Left forelimb (tissue), 1 donor: Measurements from ENCODE around the gene TIMELESS.
"Not testable (repeated sequence)": the region's sequence is repeated elsewhere in the genome, so short reads cannot be mapped to it uniquely, and the experiment has no call there.

ENCODE experiments used
- DNase-seq: peaks from one replicate; pipeline ENCODE4 v3.0.0-alpha.2; 2018; ENCODE audit warnings: low spot score

Gene TIMELESS

DNA sequence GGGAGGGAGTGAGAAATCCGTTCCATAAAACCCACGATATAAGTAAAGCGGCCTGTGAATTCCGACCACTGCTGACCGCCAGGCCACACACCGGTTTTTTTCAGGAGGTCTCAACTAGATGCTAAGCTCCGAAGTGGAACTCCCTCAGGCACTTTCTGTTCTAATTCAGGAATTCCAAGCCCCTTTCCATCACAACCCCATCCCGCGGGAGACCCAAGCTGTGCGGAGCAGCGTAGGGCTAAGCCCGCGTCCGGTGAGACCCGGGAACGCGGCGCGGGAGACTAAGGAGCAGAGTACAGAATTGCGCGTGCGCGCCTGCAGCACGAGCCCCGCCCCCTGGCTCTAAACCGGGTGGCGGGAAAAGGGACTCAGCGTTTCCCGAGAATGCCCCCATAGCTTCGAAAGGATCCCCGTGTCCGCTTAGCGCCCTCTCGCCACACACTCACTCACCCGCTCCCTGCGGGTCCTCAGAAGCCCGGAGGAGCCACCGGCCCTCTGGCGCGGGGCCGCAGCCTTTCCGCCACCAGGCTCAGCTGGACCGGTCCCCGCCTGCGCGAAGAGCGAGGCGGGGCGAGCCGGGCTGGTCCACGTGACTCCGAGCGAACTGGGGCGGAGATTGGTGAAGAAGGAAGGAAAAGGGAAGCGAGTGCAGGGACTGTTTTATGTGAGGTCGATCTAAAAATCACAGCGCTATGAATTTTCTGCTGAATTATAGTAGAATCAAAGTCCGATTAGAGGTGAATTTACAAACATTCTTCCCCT is at the start of gene TIMELESS:
TIMELESS (minus strand) TSS at position 567 of the 762 bp plus-strand sequence. CDS start 15,256 bp downstream, outside the sequence.
- DNase-seq, result peak; percentile 95

DNA sequence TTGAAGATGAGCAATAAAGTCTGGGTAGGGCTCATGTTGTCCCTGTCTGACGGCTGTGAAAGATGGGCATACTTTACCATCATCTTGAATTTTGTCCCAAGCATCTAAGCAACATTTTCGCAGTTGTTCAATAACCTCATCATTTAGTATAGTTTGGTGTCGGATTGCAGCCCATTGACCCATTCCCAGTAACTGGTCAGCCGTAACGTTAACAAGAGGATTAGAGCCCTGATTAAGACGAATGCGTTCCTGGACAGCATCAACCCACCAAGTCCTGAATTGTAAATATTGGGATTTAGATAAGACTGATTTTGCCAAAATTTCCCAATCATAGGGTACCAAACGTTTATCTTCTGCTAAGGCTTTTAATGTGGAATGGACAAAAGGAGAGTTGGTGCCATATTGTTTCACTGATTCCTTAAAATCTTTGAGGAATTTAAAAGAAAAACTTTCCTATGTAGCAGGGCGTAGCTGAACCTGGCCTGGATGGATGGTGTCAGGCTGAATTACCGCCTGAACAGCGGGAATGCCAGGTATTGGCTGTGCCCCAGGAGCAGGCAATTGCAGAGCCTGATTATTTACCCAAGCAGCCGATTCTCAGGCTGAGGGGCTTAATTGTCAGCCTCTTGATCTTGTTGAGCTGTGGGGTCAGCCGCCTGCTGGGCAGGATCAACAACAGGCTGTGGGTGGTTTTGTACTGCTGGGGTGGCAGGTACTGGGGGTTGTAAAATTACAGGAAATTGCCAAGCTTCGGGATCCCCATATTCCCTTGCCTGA is 49.1 kb upstream of the TIMELESS start:
- DNase-seq, result not testable (repeated sequence)

DNA sequence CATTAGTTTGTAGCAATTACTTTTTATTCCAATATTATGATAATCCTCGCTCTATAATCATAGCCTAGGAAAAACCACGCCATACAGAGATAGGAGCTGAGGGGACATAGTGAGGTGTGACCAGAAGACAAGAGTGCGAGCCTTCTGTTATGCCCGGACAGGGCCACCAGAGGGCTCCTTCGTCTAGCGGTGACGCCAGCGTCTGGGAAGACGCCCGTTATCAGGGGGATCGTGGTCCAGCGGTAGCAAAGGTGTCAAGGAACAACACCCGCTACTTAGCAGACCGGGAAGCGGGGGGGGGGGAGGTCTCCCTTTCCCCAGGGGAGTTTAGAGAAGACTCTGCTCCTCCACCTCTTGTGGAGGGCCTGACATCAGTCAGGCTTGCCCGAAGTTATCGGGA is 47.5 kb upstream of the TIMELESS start:
- not testable (repeated sequence) for DNase-seq

DNA sequence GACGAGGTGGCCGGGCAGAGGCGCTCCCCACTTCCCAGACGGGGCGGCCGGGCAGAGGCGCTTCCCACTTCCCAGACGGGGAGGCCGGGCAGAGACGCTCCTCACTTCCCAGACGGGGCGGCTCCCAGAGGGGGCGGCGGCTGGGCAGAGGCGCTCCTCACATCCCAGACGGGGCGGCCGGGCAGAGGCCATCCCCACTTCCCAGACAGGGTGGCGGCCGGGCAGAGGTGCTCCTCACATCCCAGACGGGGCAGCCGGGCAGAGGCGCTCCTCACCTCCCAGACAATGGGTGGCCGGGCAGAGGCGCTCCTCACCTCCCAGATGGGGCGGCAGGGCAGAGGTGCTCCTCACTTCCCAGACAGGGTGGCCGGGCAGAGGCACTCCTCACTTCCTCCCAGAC is 45.3 kb upstream of the TIMELESS start:
- not testable (repeated sequence) for DNase-seq

- not testable (repeated sequence) for DNase-seq
Measured at GRCh38 chr12:56494106-56494415, 44.8 kb upstream of the TIMELESS start.

- DNase-seq, result not testable (repeated sequence)
Measured at GRCh38 chr12:56493409-56494105, 44.3 kb upstream of the TIMELESS start.

GRCh38 chr12:56490360-56490759 is 41.1 kb upstream of the TIMELESS start:
- DNase-seq, result no peak

DNA sequence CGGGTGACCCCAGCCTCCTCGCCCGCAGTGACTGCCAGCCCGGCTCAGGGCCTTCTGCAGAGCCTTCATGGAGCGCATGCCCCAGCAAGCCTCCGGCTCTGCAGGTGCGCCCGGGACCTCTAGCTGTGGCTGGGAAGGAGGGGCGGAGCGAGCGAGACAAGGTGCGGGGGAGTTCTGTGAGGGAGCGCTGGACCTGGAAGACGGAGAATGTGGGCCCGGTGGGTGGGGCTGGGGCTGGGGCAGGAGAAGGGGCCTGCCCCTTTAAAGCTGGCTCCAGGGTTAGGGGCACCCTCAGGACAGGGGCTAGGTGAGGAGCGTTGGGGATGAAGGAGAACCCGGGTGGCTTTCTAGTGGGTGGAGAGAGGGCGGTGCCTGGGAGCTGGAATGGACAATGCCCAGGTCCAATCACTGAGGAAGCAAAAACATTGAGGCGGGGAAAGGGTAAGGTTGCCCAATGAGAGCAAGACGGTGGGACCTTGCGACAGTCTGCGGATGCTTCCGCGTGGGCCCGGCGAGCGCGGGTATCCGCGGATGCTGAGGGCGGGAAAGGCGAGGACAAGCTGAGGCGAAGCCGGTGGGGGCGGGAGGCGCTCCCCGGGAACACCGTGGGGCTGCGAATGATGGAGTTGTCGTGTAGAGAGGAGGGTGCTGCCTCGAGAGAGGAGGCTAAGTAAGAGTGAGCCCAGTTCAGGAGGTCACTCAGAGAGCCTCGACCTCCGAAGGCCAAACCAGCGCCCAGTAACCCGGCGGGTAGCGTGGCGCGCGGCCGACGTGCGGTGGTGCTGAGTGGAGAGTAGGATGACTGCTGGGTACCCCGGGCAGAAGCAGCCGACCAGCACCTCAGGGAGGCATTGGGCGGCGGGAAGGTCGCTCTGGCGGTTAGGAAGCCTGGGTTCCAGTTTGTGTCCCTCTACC is 39.1 kb upstream of the TIMELESS start, which contains the start of gene GLS2:
GLS2 (minus strand) TSS at position 121 of the 915 bp plus-strand sequence; CDS start at position 78, 43 bp downstream.
- peak; percentile 71 for DNase-seq

DNA sequence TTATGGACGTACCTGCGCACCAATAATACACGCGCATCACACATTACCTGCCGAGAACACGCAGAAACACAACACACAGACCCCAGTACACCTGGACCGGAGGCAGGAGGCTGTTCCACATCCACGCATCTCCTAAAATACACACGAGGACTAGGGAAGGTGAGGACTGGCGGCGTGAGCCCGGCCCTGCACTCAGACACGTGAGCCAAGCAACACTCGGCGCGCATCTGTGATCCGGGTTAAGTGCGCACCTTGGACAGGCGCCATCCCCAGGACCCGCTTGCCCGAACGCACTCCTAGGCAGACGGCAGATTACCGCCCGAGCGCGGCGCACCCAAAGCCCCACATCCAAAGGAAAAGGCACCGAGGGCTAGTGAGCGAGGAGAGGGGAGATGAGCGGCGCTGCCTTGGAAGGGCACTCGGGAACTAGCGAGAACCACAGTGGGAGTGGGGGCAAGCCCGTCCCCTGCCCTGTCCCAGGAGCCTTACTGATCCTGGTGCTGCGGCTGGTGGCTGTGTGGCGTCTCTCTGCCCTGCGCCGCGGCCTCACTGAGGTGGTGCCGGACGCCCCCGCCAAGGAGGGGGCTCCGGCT is 38.3 kb upstream of the TIMELESS start:
- DNase-seq, result no peak

DNA sequence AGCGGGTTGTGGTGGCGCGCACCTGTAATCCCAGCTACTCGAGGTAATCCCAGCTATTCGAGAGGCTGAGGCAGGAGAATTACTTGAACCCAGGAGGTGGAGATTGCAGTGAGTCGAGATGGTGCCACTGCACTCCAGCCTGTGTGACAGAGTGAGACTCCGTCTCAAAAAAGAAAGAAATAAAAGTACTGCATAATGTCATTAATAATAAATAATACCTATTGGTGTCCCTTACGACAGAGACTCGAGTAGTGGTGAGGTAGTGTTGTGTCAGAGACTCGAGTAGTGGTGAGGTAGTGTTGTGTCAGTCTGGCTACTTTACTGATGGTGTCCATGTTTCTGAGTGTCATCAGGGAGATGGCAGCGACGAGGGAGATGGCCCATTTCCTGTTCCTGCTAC is 37.5 kb upstream of the TIMELESS start:
- DNase-seq, result no peak

GRCh38 chr12:56484566-56484965 is 35.3 kb upstream of the TIMELESS start:
- DNase-seq, result no peak

- DNase-seq, result no peak
Measured at GRCh38 chr12:56479625-56480024, 30.4 kb upstream of the TIMELESS start.

DNA sequence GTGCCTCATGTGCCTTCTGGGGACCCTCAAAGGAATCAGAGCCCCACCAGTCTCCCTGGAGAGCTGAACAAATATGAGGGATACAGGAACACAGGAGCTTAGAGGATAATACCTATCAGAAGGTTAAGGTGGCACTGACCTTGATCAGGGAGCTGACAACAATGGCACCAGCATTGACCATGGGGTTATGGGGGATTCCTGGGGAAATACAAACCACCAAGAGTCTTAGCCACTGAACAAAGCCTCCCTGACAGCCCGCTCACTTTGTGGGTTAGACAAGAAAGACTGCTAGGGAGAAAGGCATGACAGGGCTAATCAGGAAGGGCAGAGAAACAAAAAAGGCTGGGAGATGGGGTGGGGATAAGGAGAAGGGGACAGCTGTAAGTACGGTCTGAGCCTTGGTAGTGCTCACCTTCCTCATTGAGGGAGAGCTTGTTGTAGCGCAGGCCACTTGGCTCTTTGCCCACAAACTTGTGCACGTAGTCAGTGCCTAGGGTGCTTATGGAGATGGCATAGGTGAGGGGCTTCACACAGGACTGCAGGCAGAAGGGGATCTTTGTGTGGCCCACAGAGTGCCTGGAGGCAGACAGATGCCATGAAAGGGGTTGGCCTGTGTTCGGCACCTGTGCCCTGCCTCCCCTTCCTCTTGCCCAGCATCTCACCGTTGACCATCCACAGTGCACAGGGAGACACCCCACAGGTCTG is 28.4 kb upstream of the TIMELESS start:
- no peak for DNase-seq

DNA sequence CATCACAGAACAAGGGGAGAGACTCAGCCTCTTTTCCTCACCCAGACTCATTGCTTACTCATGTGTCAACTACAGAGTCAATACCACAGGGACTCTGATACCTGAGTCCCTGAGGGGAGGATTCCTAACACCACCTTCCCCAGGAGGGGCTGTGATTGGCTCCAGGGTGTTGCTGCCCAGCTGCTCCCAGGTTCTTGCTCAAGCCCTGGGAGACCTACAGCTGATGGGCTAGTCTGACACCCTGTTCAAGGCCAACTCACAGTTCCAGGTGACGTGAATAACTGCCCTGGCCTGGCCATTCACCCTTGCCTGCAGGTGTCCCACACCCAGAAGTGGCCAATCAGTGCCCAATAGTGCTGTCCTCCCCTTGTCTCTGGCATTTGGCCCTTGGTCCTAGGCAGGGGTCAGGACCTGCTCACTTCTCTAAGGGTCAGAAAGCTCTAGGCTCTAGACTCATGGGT is 27.8 kb upstream of the TIMELESS start:
- DNase-seq, result no peak

GRCh38 chr12:56476143-56476542 is 26.9 kb upstream of the TIMELESS start:
- no peak for DNase-seq

DNA sequence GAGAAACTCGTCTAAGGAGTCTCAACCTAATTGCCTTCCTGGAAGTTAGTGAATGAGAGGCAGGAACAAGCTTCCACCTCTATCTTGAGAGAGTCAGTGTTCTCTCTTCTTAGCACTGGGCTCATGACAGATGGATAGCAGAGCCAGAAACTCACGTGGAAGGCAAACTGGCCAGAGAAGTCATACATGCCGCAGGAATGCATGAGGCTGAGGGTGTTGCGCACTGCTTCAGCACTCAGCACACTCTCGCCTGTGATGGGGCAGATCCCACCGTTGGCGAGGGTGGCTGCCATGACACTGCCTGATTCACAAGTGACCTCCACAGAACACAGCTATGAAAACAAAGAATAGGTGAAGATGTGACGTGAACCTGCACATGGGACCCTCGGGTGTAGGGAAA is 25.2 kb upstream of the TIMELESS start:
- no peak for DNase-seq

DNA sequence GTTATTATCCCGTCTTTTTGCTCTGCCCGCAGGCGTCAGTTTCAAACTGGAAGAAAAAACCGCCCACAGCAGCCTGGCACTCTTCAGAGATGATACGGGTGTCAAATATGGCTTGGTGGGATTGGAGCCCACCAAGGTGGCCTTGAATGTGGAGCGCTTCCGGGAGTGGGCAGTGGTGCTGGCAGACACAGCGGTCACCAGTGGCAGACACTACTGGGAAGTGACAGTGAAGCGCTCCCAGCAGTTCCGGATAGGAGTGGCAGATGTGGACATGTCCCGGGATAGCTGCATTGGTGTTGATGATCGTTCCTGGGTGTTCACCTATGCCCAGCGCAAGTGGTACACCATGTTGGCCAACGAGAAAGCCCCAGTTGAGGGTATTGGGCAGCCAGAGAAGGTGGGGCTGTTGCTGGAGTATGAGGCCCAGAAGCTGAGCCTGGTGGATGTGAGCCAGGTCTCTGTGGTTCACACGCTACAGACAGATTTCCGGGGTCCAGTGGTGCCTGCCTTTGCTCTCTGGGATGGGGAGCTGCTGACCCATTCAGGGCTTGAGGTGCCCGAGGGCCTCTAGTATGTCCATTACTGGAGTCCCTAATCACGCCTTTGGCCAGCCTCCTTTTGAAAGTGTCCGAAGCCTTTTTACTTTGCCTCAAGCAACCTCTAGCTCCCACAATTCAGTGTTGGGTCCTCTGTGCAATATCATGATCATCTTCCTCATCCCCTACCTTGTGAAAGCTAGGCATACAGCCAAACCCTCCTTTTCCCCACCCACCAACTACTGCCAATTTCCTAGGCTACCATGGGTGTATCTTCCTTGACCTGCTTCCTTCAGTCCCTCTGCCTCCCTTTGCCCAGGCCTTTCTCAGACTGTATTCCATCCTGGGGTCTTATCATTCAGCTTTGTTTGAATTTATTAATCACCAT is 20.0 kb upstream of the TIMELESS start:
- DNase-seq, result no peak

- DNase-seq, result peak; percentile 96
Measured at GRCh38 chr12:56468216-56469006, 19.2 kb upstream of the TIMELESS start, which contains the start of gene SPRYD4. SPRYD4 (plus strand) TSS chr12:56468578; CDS start chr12:56468592, 14 bp downstream.
